Measurements from ENCODE around the gene TPSAB1.

The TPSAB1 gene

GRCh38 chr16:1200014-1200627 lies 40.4 kb upstream of the TPSAB1 start:
- Histone ChIP-seq H2BK120ac (ENCODE audit: low read depth, low read length) (no peak overlapping the region), H3K4me2 (ENCODE audit: low read length, poor library complexity, severe bottlenecking) (no peak overlapping the region), H3K4ac (ENCODE audit: low read depth in 1 of 2, low read length in 2 of 2) (no peak overlapping the region), H4K8ac (ENCODE audit: low read length) (no peak overlapping the region), H3K79me1 (replicated peaks; ENCODE audit: low read length, poor library complexity, severe bottlenecking) (no peaks in the 10 kb centered on the region), H3K18ac (ENCODE audit: low read depth in 1 of 2, low read length in 2 of 2) (no peak overlapping the region), H3K27me3 (ENCODE audit: control insufficient read depth in 1 of 2, insufficient read depth in 1 of 2, low read length in 2 of 2) (peaks cover 5 to 17% of the 10 kb centered on the region in 2 experiments), H3K23ac (ENCODE audit: low read length in 2 of 2) (no peak overlapping the region), H3K9ac (ENCODE audit: low read length) (no peak overlapping the region), H2AK5ac (ENCODE audit: low read length, severe bottlenecking) (no peak overlapping the region), H3K9me3 (ENCODE audit: control insufficient read depth, low read length) (no peaks in the 10 kb centered on the region), H3K4me3 (ENCODE audit: insufficient read depth in 1 of 2, low read depth in 1 of 2, low read length in 2 of 2) (no peak overlapping the region), H3K4me1 (ENCODE audit: control insufficient read depth, insufficient read depth, low read depth, low read length) (no peaks in the 10 kb centered on the region), H3K14ac (ENCODE audit: low read length in 2 of 2) (no peak overlapping the region), H3K27ac (ENCODE audit: low read length, poor library complexity, severe bottlenecking) (no peak overlapping the region), H3K36me3 (ENCODE audit: control insufficient read depth in 1 of 2, insufficient read depth in 2 of 2, low read depth in 1 of 2, low read length in 2 of 2) (no peaks in the 10 kb centered on the region), H2AFZ (ENCODE audit: low read depth, low read length) (no peak overlapping the region), H2BK12ac (ENCODE audit: low read length in 2 of 2) (no peak overlapping the region), H2BK5ac (ENCODE audit: low read depth, low read length, poor library complexity, severe bottlenecking) (no peak overlapping the region), H2BK15ac (ENCODE audit: low read depth, poor library complexity, severe bottlenecking) (no peak overlapping the region), H4K91ac (ENCODE audit: low read length) (no peak overlapping the region)
- DNase-seq, result no peak
- 95% methylated on average over 38 of the region's 38 CpGs for WGBS

- Histone ChIP-seq H3K4ac (ENCODE audit: low read depth in 1 of 2, low read length in 2 of 2) (no peak overlapping the region), H3K4me3 (ENCODE audit: insufficient read depth in 1 of 2, low read depth in 1 of 2, low read length in 2 of 2) (no peak overlapping the region), H2BK5ac (ENCODE audit: low read depth, low read length, poor library complexity, severe bottlenecking) (no peak overlapping the region), H3K36me3 (ENCODE audit: control insufficient read depth in 1 of 2, insufficient read depth in 2 of 2, low read depth in 1 of 2, low read length in 2 of 2) (peaks cover 0 to 2% of the 10 kb centered on the region in 2 experiments), H3K14ac (ENCODE audit: low read length in 2 of 2) (no peak overlapping the region), H3K79me1 (replicated peaks; ENCODE audit: low read length, poor library complexity, severe bottlenecking) (no peaks in the 10 kb centered on the region), H3K18ac (ENCODE audit: low read depth in 1 of 2, low read length in 2 of 2) (no peak overlapping the region), H2BK120ac (ENCODE audit: low read depth, low read length) (no peak overlapping the region), H3K9ac (ENCODE audit: low read length) (no peak overlapping the region), H2BK12ac (ENCODE audit: low read length in 2 of 2) (no peak overlapping the region), H2AFZ (ENCODE audit: low read depth, low read length) (no peak overlapping the region), H3K4me2 (ENCODE audit: low read length, poor library complexity, severe bottlenecking) (no peak overlapping the region), H3K9me3 (ENCODE audit: control insufficient read depth, low read length) (no peaks in the 10 kb centered on the region), H2BK15ac (ENCODE audit: low read depth, poor library complexity, severe bottlenecking) (no peak overlapping the region), H4K91ac (ENCODE audit: low read length) (no peak overlapping the region), H4K8ac (ENCODE audit: low read length) (no peak overlapping the region), H2AK5ac (ENCODE audit: low read length, severe bottlenecking) (no peak overlapping the region), H3K27me3 (ENCODE audit: control insufficient read depth in 1 of 2, insufficient read depth in 1 of 2, low read length in 2 of 2) (peaks cover 5 to 12% of the 10 kb centered on the region in 2 experiments), H3K23ac (ENCODE audit: low read length in 2 of 2) (no peak overlapping the region), H3K27ac (ENCODE audit: low read length, poor library complexity, severe bottlenecking) (no peak overlapping the region), H3K4me1 (ENCODE audit: control insufficient read depth, insufficient read depth, low read depth, low read length) (no peaks in the 10 kb centered on the region)
- WGBS, result 90% methylated on average over 22 of the region's 25 CpGs
- no peak for DNase-seq
These were observed 39.1 kb upstream of the TPSAB1 start for GRCh38 chr16:1201444-1201843.

GRCh38 chr16:1202274-1202673 lies 38.2 kb upstream of the TPSAB1 start:
- Histone ChIP-seq H3K9ac (ENCODE audit: low read length) (no peak overlapping the region), H3K4ac (ENCODE audit: low read depth in 1 of 2, low read length in 2 of 2) (no peak overlapping the region), H2BK15ac (ENCODE audit: low read depth, poor library complexity, severe bottlenecking) (no peak overlapping the region), H3K23ac (ENCODE audit: low read length in 2 of 2) (no peak overlapping the region), H3K9me3 (ENCODE audit: control insufficient read depth, low read length) (no peaks in the 10 kb centered on the region), H3K27me3 (ENCODE audit: control insufficient read depth in 1 of 2, insufficient read depth in 1 of 2, low read length in 2 of 2) (peaks cover 5 to 6% of the 10 kb centered on the region in 2 experiments), H3K14ac (ENCODE audit: low read length in 2 of 2) (no peak overlapping the region), H3K4me3 (ENCODE audit: insufficient read depth in 1 of 2, low read depth in 1 of 2, low read length in 2 of 2) (no peak overlapping the region), H4K8ac (ENCODE audit: low read length) (no peak overlapping the region), H2BK12ac (ENCODE audit: low read length in 2 of 2) (no peak overlapping the region), H2AFZ (ENCODE audit: low read depth, low read length) (no peak overlapping the region), H2BK120ac (ENCODE audit: low read depth, low read length) (no peak overlapping the region), H3K18ac (ENCODE audit: low read depth in 1 of 2, low read length in 2 of 2) (no peak overlapping the region), H3K4me2 (ENCODE audit: low read length, poor library complexity, severe bottlenecking) (no peak overlapping the region), H3K36me3 (ENCODE audit: control insufficient read depth in 1 of 2, insufficient read depth in 2 of 2, low read depth in 1 of 2, low read length in 2 of 2) (peaks cover 0 to 2% of the 10 kb centered on the region in 2 experiments), H2AK5ac (ENCODE audit: low read length, severe bottlenecking) (no peak overlapping the region), H3K27ac (ENCODE audit: low read length, poor library complexity, severe bottlenecking) (no peak overlapping the region), H4K91ac (ENCODE audit: low read length) (no peak overlapping the region), H2BK5ac (ENCODE audit: low read depth, low read length, poor library complexity, severe bottlenecking) (no peak overlapping the region), H3K79me1 (replicated peaks; ENCODE audit: low read length, poor library complexity, severe bottlenecking) (no peaks in the 10 kb centered on the region), H3K4me1 (ENCODE audit: control insufficient read depth, insufficient read depth, low read depth, low read length) (no peaks in the 10 kb centered on the region)
- 90% methylated on average over 18 of the region's 18 CpGs for WGBS
- DNase-seq, result no peak

- Histone ChIP-seq H2BK12ac (ENCODE audit: low read length in 2 of 2) (no peak overlapping the region), H3K23ac (ENCODE audit: low read length in 2 of 2) (no peak overlapping the region), H2AFZ (ENCODE audit: low read depth, low read length) (no peak overlapping the region), H3K4me3 (ENCODE audit: insufficient read depth in 1 of 2, low read depth in 1 of 2, low read length in 2 of 2) (no peak overlapping the region), H4K91ac (ENCODE audit: low read length) (no peak overlapping the region), H3K4ac (ENCODE audit: low read depth in 1 of 2, low read length in 2 of 2) (no peak overlapping the region), H2BK5ac (ENCODE audit: low read depth, low read length, poor library complexity, severe bottlenecking) (no peak overlapping the region), H3K9ac (ENCODE audit: low read length) (no peak overlapping the region), H2BK15ac (ENCODE audit: low read depth, poor library complexity, severe bottlenecking) (no peak overlapping the region), H3K4me2 (ENCODE audit: low read length, poor library complexity, severe bottlenecking) (no peak overlapping the region), H3K9me3 (ENCODE audit: control insufficient read depth, low read length) (no peaks in the 10 kb centered on the region), H3K14ac (ENCODE audit: low read length in 2 of 2) (no peak overlapping the region), H3K27ac (ENCODE audit: low read length, poor library complexity, severe bottlenecking) (no peak overlapping the region), H3K79me1 (replicated peaks; ENCODE audit: low read length, poor library complexity, severe bottlenecking) (no peaks in the 10 kb centered on the region), H3K36me3 (ENCODE audit: control insufficient read depth in 1 of 2, insufficient read depth in 2 of 2, low read depth in 1 of 2, low read length in 2 of 2) (peaks cover 0 to 2% of the 10 kb centered on the region in 2 experiments), H4K8ac (ENCODE audit: low read length) (no peak overlapping the region), H3K4me1 (ENCODE audit: control insufficient read depth, insufficient read depth, low read depth, low read length) (no peaks in the 10 kb centered on the region), H3K27me3 (ENCODE audit: control insufficient read depth in 1 of 2, insufficient read depth in 1 of 2, low read length in 2 of 2) (peaks cover 0 to 3% of the 10 kb centered on the region in 2 experiments), H2AK5ac (ENCODE audit: low read length, severe bottlenecking) (no peak overlapping the region), H3K18ac (ENCODE audit: low read depth in 1 of 2, low read length in 2 of 2) (no peak overlapping the region), H2BK120ac (ENCODE audit: low read depth, low read length) (no peak overlapping the region)
- 93% methylated on average over 14 of the region's 21 CpGs for WGBS
- DNase-seq, result no peak
These were observed 35.6 kb upstream of the TPSAB1 start for GRCh38 chr16:1204933-1205332.

Data from mesenchymal stem cell (in vitro differentiated cells and primary cell).